Peyer's patch (tissue), 4 donors: ENCODE data around the gene DDI2.
A peak's percentile ranks its signal among the peaks of the same experiment; 100 is the strongest.
"Not testable (repeated sequence)": the region's sequence is repeated elsewhere in the genome, so short reads cannot be mapped to it uniquely, and the experiment has no call there.

Source experiments
- CTCF ChIP-seq, 6 experiments: fragments of 450-650 bp in 4 of 6; fragments of 200-600 bp in 2 of 6; sonication (generic) in 1 of 6; IDR thresholded peaks; one replicate each; pipeline ENCODE4 v1.5.1; 2017 to 2019; ENCODE audit warnings: antibody characterized with exemption in 6 of 6, mild to moderate bottlenecking in 3 of 6, moderate library complexity in 1 of 6
- POLR2A ChIP-seq, 2 donors: fragments of 450-650 bp; IDR thresholded peaks; one replicate each; pipeline ENCODE4 v1.5.1; 2017; ENCODE audit warnings: antibody characterized with exemption in 2 of 2, mild to moderate bottlenecking in 2 of 2, moderate library complexity in 2 of 2

GRCh38 chr1:15603966-15604282 is 13.3 kb upstream of the DDI2 start:
- TF ChIP-seq CTCF (IDR thresholded peaks at IDR 0.05), result not testable (repeated sequence)
- TF ChIP-seq POLR2A (IDR thresholded peaks at IDR 0.05), result peak in 1 of 2 donors; percentile 6
